VCaP (cell line): ENCODE data around the gene GTF2IRD1.
"Not testable (repeated sequence)": the region's sequence is repeated elsewhere in the genome, so short reads cannot be mapped to it uniquely, and the experiment has no call there.

ENCODE experiments used
- H3K27ac ChIP-seq: fragments of 450-650 bp; 2 replicates; pipeline ENCODE4 v1.5.1; 2017
- TF ChIP-seq, protein P1 (sequence below): fragments of 450-650 bp; conservative IDR thresholded peaks from 2 replicates; pipeline ENCODE4 v1.5.1; 2017; ENCODE audit warnings: mild to moderate bottlenecking, moderate library complexity

Gene GTF2IRD1

DNA sequence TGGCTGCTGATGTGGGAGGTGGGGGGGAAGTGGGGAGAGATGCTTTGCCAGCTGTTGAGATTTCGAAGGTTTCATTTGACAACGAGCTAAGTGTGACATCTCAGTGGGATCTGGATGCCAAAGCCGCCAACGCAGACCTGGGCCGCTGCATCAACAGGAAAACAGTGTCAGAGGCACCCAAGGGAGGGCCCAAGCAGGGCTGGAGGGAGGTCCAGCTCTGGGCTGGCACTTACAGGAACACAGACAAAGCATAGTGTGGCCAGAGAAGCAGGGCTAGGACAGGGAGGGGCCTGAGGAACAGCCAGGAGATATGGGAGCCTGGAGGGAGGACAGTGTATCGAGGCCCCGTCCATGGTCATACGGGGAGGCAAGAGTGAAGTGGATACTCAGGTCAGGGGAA, 73.1 kb downstream of the GTF2IRD1 start:
- TF ChIP-seq, protein P1, sequence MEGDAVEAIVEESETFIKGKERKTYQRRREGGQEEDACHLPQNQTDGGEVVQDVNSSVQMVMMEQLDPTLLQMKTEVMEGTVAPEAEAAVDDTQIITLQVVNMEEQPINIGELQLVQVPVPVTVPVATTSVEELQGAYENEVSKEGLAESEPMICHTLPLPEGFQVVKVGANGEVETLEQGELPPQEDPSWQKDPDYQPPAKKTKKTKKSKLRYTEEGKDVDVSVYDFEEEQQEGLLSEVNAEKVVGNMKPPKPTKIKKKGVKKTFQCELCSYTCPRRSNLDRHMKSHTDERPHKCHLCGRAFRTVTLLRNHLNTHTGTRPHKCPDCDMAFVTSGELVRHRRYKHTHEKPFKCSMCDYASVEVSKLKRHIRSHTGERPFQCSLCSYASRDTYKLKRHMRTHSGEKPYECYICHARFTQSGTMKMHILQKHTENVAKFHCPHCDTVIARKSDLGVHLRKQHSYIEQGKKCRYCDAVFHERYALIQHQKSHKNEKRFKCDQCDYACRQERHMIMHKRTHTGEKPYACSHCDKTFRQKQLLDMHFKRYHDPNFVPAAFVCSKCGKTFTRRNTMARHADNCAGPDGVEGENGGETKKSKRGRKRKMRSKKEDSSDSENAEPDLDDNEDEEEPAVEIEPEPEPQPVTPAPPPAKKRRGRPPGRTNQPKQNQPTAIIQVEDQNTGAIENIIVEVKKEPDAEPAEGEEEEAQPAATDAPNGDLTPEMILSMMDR, result no peak
- no peak overlapping the region for H3K27ac ChIP-seq

DNA sequence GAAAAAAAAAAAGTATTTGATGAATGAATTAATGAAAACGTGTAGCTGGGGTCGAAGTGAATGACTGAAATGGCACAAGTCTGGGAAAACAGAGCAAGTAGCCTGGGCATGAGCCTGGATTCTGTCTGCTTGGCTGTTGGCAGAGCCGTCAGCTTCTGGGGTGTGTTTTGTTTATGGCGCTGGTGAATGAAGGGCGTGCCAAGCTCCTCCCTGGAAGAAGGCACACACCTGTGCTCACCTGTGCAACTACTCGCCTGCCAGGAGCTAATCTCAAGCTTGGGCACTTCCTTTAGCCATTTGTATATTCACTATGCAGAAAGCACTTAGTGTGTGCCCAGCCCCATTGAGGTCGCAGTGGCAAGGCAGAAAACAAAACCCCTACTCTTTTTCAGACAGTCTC, 74.1 kb downstream of the GTF2IRD1 start:
- TF ChIP-seq, protein P1, result no peak
- H3K27ac ChIP-seq, result no peak overlapping the region

DNA sequence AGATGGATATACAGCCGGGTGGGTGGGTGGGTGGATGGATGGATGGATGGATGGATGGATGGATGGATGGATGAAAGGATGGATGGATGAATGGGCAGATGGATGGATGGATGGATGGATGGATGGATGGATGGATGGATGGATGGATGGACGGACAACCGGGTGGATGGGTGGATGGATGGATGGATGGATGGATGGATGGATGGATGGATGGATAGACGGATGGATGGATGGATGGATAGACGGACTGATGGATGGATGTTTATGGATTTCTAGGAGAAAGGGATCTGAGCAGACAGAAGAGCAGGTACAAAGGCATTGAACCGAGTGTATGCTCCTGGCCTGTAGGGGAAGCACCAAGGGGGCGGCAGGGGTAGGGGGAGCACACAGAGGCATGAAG, 75.1 kb downstream of the GTF2IRD1 start:
- not testable (repeated sequence) for H3K27ac ChIP-seq

DNA sequence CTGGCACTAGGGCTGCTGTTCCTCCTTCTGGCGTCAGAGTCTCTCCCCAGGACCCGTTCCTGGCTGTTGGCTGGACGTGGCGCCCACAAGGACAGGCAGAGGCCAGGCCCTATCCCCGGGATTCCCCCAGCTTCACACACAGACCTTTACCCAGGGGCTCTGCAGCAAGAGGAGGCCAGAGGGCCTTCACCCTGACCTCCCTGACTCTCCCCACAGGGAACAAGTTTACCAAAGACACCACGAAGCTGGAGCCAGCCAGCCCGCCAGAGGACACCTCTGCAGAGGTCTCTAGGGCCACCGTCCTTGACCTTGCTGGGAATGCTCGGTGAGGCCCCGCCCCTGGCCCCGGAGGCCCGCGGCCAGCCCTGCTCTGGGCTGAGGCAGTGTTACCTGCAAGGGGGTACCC, 82.2 kb downstream of the GTF2IRD1 start:
- H3K27ac ChIP-seq, result peak overlapping the region; percentile 47; the same call in 1 of the 2 replicates
- TF ChIP-seq, protein P1, result no peak

DNA sequence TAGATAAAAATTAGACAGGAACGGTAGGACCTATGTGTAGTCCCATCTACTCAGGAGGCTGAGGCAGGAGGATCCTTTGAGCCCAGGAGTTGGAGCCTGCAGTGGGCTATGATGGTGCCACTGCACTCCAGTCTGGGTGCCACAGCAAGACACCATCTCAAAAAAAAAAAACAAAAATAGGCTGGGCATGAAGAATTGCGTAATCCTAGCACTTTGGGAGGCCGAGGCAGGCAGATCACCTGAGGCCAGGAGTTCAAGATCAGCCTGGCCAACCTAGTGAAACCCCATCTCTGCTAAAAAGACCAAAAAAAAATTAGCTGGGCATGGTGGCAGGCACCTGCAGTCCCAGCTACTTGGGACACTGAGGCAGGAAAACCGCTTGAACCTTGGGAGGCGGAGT, 88.2 kb downstream of the GTF2IRD1 start:
- H3K27ac ChIP-seq, result not testable (repeated sequence)

DNA sequence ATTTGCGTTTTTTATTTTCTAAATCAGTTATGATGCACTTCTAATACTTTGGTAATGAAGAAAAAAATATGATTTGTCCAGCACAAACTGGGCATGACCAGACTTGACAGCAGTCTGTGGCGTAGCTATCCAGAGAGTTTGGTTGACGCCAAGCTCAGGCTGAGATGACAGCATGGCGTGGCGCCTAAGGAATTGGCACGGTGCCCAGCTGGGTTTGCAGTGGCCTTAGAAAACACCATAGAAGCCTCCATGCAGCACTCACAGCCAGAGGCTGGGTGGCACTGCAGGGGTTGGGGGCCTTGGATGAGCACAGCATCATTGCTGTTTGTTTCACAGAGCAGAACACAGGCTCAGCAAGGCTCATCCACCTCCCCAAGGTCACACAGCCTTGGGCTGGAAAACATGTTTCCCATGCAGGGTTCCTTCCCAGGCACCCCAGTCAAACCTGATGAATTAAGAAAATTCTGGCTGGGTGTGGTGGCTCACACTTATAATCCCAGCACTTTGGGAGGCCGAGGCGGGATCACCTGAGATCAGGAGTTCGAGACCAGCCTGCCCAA, 88.9 kb downstream of the GTF2IRD1 start:
- no peak overlapping the region for H3K27ac ChIP-seq
- TF ChIP-seq, protein P1, result no peak

DNA sequence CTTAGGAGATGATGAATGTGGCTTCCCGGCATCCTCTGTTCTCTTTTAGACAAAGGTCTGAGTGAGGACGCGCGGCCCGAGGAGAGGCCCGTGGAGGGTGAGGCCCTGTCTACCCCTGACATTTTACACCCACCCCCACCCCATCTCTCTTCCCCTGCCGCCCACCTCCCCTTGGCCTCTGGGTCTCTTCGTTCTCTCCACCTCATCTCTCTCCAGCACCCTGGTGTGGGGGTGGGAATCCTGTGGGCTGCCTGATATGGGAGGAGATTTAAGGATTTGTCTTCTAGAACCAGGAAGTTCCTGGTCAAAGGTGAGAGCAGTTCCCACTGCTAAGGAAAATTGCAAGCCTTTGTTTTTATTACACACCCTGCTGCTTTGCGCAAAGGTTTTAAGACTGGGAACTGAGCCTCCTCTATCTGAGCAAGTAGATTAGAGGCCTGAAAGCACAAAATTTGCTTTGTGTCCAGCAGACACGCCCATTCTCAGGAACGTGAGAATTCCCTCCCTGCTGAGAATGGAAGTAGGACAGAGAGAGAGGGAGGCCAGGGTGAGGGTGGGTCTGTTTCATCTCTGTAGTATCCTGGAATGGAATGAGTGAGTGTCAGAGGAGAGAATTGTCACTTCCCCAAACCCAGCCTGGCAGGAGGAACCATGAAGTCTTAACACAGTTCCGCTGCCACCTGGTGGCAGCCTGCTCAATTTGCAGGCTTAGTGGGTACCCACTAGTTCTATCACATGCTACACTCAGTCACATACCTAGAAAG, 91.2 kb downstream of the GTF2IRD1 start:
- H3K27ac ChIP-seq, result no peak overlapping the region
- TF ChIP-seq, protein P1, result peak; percentile 63

DNA sequence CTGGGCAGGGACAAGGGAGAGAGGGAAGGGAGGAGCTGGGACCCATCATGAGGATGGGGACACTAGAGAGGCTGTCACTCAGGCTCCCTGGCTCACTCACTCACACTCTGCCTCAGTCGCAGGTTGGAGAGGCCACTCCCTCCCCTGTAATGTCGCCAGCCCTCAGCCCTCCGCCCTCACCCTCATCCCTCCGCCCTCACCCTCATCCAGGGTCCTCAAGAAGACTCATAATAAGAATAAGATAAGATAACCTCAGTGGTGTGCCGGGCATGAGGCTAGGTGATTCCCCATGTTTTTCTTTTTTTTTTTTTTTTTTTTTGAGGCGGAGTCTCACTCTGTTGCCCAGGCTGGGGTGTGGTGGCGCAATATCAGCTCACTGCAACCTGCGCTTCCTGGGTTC, 92.2 kb downstream of the GTF2IRD1 start:
- H3K27ac ChIP-seq, result no peak overlapping the region
- TF ChIP-seq, protein P1, result no peak

DNA sequence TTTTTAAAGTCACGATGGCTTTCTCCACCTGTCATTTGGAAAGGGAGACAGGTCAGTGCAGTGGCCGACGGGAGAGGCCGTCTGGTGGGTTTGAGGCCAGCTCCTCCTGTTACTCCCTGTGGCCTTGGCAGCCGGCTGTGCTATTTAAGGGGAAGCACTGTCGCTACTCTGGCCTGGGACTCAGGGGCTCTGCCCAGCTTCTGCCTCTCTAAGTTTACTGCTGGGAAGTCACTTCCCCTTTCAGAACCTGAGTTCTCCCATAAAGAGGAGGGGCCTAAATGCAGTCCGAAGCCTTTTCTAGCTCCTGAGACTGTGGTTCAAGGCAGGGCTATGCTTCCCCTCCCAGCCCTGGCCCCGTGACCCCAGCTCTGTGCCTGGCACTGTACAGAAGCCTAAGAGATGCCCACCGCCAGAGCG, 99.9 kb downstream of the GTF2IRD1 start:
- H3K27ac ChIP-seq, result not testable (repeated sequence)
